Measurements from ENCODE around the gene IFRD2.
"Not testable (repeated sequence)": the region's sequence is repeated elsewhere in the genome, so short reads cannot be mapped to it uniquely, and the experiment has no call there.

Gene IFRD2

DNA sequence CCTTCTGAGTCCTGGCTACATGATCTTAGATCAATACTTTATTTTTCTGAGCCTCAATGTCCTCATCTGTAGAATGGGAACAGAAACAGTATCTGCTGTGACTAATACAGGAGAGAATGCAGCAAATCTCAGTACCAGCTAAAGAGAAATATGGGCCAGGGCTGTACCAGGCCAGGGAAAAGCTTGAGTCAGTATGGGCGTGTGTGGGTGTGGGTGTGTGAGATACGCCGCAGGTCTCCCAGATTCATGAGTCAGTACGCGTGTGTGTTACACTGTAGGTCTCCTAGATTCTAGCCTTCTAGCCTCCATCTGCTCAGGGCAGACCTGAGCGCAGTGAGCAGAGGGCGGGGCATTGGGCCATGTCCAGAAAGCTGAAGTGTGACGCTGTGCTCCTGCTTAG lies 41.0 kb downstream of the IFRD2 start:
- DNase-seq (ENCODE audit: low read depth): no peak

DNA sequence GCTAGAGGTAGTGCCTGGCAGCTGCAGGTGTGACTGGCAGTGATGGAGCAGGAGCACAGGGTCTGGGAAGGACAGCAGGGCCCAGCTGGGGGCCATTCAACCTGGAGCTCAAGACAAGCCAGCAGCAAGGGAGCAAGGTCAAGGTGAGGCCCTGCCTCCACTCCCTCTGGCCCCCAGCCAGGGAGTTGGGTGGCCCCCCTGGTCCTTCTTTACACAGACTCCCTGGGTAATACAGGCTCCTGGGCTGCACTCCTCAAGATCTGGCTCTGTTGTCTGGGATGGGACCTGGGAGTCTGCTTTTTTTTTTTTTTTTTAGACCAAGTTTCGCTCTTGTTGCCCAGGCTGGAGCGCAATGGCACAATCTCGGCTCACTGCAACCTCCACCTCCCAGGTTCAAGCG lies 41.7 kb downstream of the IFRD2 start:
- DNase-seq (ENCODE audit: low read depth): no peak

DNA sequence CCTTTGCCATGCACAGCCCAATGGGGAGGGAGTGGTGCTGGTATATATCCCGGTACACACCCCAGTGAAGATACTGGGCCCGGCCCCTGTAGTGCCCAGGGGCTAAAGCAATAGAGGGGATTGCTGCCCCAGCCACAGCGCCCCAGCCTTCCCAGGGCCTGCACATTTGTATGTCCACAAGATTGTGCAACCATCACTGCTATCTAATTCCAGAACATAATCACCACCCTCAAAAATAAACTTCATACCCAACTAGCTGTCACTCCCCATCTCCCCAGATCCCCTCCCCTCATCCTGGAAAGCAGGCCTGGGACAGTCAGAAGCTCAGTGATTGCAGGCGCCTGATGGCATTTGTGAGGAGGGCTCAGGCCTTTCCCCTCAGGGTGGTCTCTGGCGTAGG lies 42.8 kb downstream of the IFRD2 start:
- DNase-seq (ENCODE audit: low read depth): no peak

DNA sequence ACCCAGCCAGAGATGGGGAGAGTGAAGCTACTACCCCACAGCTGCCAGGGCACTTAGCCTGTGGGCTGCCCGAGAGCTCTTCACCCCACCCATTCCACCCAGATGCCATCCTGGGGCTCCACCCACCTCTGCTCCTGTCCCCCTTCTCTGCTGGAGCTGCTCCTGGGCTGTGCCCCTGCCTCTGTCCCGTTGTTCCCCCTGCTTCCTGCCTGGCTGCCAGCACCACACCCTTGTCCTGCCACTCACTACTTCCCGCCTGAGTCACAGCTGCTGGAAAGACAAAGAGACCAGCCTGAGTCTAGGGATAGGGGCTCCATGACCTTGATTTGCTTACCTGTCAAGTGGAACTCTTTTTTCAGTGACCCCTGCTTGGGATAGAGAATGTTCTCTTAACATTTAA lies 43.8 kb downstream of the IFRD2 start:
- no peak for DNase-seq (ENCODE audit: low read depth)

DNA sequence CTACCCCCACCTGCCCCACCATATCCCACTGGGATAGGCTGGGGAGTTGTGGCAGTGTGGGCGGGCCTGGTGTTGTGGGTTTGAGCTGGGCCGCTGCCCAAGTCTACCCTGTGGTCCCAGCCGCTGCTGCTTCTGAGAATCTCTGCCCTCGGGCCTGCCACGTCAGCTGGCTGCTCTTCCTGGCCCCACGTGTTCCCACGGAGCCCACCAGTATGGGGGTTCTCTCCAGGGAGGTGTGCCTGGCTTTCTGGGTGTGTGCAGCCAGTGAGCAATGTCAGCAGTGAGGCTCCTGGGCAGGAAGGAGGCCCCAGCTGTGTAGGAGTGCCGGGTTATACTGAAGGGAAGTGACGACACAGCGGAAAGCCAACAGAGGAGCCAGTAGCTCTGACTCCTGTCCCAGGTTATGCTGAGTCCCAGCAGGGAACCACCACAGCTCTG lies 45.7 kb downstream of the IFRD2 start:
- peak; percentile 80 for DNase-seq (ENCODE audit: low read depth)

DNA sequence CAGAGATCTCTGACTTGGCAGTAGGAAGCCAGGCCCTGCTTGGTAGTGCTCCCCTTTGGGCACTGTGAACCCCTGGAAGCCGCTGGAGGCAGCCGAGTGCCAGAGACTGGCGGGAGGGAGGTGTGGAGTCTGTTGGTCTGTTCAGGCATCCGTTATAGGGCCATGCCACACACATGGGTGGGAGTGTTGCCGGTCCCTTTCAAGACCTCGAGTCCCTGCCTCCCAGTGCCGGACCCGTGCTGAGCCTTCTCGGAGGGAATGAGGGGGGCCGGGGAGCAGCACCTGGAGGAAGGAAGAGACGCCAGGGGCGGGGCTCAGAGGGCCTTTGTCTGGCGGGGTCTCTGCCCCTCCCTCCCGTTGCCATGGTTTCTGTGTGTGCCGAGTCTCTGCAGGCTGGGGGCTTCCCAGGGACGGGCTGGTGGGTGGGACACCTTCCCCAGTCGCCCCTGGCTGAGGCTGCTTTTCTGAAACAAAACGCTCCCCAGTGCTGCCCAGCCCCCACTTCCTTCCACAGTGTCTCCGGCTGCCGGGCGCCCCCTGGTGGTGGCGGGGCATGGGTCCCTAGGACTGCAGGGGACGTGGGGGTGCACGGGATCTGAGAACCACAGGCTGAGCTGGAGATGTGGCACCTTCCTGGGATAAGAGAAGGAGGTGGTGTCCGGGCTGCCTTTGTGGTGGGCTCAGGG lies 46.3 kb downstream of the IFRD2 start:
- peak; percentile 91 for DNase-seq (ENCODE audit: low read depth)

DNA sequence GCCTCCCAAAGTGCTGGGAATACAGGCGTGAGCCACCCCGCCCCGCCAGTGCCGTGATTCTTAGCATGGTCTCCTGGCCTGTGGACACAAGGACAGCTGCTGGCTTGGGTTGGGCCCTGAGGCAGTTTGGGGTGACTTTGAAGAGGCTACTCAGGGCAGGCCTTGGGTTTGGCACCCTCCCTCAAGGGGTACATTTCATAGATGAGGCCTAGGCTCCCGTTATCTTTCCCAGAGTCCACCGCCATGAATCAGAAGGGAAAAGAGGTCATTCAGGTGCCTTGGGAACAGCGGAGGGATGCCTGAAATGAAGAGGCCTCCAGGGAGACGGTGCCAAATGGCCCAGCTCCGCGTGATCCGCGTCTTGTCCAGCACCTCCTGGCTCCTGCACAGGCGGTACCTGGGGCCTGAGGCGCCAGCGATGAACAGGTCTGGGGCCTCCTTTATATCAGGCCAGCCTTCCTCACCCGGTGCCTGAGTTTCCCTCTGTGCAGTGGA lies 46.9 kb downstream of the IFRD2 start:
- no peak for DNase-seq (ENCODE audit: low read depth)

DNA sequence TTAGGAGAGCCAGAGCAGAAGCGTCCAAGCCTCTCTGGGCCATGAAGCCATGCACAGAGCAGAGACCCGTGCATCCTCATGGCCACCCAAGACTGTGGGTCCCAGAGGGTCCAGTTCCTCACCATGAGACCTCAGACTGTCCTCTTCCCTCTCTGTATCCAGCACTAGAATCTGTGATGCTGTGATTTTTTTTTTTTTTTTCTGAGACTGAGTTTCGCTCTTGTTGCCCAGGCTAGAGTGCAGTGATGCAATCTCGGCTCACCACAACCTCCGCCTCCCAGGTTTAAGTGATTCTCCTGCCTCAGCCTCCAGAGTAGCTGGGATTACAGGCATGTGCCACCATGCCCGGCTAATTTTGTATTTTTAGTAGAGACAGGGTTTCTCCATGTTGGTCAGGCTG lies 47.4 kb downstream of the IFRD2 start:
- DNase-seq (ENCODE audit: low read depth): not testable (repeated sequence)

DNA sequence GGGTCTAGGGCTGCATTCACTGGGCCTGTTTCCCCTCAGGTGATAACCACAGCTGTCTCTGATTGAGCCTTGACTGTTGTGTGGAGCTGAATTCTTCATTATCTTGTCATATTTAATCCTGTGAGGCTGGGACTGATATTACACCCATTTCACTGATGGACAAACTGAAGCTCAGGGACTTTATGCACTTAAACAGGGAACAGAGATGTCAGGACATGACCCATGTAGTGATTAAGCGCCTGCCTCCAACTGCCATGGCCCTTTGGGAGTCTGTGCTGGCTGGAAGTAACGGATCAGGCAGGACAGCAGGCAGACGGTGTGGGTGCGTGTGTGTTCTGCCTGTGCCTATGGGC lies 48.7 kb downstream of the IFRD2 start:
- DNase-seq (ENCODE audit: low read depth): no peak

DNA sequence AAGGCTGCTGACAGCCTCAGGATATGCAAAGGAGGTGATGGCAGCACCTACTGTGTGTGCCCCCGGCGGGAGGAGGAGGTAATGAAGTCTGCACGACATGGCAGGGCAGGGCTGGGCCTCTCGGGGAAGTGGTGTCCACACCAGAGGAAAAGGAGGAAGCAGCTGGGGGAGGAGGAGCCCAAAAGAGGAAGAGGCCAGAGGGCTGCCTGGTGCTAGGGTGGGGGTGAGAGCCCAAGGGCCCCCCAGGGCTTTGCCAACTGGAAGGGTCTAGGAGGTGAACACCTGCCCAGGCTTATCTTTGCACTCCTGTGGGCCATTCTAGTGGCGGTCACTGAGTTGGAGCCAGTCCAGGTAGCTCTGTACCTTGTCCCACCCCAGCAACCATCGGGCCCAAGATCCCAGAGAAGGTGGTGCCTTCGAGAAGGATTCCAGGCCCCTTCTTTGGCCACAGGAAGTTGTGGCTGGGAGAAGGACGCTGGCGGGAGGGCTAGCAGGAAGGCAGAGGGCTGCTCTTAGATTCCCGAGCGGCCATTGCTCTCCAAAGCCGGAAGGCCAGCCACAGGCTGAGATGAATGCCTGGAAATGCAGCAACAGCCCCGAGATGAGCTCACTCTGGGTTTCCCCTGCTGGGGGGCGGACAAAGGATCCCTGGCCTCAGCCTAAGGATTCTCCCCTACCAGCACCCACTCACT lies 49.2 kb downstream of the IFRD2 start:
- DNase-seq (ENCODE audit: low read depth): no peak

DNA sequence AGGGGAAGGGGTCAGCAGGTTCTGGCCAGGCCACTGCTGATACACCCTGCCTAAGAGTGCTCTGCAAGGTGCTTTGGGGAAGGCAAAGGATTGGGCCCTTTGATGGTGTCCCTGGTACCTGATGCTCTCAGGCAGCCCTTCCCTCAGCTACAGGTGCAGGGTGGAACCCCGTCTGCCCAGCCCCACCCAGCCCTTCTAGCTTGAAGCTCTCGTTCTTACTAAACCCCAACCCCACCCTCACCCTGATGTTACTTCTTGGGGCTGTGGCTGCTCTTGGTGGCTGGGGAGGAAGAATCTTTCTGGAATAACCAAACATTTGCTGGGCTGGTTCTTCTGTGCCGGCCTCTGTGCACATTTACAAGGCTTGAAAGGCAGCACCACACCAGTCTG lies 49.9 kb downstream of the IFRD2 start:
- DNase-seq (ENCODE audit: low read depth): no peak

DNA sequence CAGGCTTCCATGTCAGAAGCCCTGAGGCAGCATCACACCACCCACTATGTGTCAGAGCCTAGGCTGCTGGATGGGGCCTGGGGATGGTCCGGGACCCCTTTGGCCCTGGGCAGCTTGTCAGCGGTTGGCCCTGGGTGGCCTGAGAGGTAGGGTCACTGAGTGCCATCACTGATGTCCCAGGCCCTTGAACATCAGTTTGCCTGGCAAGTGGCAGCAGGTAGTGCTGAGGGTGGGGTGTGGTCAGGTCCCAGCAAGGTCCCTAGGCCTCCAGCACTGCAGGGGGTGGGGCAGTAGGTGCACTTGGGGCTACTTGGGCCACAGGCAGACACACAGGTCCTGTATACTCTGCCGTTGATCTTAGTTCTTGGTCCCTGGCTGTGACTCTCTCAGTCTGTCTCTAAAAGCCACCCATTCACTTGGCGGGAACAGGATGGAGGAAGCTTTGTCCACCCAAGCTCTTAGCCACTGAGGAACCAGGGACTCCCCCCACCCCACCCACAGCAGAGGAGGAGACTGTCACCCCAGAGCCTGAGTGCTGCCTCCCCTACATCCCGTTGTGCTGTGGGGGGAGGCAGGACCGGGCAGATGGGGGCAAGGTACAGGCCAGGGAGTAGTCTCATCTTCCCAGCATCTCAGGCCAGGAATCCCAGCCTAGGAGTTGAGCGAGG lies 50.4 kb downstream of the IFRD2 start:
- DNase-seq (ENCODE audit: low read depth): no peak

DNA sequence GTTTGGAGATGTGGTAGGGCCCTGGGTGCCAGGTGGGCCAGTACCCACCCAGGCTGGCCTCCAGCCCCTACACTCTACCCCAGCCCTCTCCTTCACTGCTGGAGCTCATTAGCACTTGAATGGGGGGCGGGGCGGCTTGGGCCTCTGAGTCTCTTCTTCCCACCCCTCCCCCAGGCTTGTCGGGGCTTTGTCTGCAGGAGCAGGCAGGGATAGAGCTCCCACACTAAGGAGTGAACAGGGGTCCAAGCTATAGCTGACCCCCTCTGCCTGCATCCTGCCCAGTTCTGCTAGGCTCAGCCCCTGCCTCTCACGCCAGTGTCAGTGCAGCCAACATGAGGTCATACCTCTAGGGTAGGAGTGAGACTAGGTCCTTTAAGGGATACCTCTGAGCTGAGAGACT lies 51.1 kb downstream of the IFRD2 start:
- no peak for DNase-seq (ENCODE audit: low read depth)

DNA sequence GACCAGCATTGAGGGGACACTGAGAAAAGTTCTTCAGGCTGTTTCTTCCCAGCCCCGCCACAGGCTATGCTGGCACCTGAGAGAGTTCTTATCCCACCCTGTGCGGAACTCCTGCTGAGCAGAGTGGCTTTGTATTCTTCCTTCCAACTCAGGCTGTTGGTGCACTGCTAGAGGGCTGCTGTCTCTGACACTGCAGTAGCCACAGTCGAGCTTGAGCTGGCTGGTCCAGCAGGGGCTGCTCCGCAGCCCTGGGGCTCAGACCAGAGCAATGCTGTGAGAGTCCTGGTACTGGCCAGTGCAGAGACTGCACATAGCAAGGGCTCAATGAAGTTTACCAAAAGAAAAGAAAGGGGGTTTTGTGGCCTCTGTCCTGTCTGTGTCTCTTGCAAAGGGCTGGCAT lies 52.6 kb downstream of the IFRD2 start:
- no peak for DNase-seq (ENCODE audit: low read depth)

DNA sequence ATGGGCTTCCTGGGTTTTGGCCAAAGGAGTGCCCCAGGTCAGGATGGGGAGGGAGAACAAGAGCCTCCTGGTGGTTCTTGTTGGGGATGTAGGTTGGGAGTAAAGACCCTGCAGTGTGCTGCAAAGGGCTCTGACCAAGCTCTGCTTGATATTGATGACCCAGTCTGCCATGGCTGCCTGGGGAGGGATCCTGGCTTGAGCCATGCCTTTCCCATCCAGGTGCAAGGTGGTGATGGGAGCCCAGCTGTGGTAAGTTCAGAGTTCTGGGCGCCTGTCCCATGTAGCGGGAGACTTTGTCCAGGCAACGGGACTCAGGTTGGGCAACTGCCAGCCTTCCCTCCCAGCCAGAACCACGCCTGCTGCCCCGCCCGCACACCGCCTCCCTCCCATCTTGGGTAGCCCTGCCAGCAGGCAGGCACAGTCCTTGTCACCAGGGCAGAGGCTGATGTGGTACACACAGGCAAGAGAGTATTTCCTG lies 53.6 kb downstream of the IFRD2 start:
- no peak for DNase-seq (ENCODE audit: low read depth)

DNA sequence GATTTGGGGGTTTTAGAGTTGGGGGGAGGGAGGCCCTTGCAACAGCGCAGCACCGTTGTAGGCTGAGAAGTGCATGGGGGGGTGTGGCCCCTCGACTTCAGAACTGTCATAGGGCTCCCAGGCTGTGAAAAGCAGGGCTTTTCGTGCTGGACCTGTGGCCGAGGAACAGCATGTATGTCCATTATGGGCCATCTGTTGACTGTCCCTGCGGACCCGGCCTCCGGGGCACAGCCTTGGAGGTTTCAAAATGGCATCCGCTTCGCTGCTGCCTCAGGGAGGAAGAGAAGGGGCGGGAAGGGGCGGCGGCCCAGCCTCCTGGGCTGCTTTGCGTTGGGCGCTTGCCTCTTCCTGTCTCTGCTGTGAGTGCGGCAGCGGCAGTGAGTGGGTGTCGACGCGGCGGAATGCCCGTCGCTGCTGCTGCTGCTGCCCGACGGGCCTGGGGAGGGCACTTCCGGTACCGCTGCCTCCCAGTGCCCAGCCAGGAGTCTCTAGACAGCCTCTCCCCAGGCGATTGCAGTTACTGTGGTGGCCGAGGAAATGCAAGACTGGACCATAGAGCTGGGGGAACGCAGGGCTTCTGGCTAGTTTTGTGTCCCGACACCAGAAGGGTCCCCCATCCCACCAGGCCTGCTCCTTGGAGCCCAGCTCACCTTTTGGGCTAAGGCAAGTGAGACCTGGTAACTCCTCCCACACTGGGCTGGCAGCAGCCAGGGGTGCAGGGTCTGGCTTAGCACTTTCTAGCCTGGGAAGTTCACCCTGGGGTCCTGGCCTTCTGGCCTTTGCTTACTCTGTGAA lies 54.3 kb downstream of the IFRD2 start:
- DNase-seq (ENCODE audit: low read depth): peak; percentile 81
